HFF-Myc (cell line): Measurements from ENCODE around the gene DZIP3.

Experiments
- DNase-seq: peaks from one replicate; pipeline ENCODE4 v3.0.0-alpha.2; 2011; ENCODE audit warnings: low read depth; ENCODE audit errors: extremely low read depth
- H3K4me3 ChIP-seq: replicated peaks from 2 replicates; pipeline ENCODE4 v1.5.1; 2011; ENCODE audit warnings: low read depth, mild to moderate bottlenecking, control low read depth, low read length
- TF ChIP-seq, protein P1 (sequence below): IDR thresholded peaks from 2 replicates; pipeline ENCODE4 v1.5.1; 2012; ENCODE audit warnings: mild to moderate bottlenecking, low read depth, low read length, control low read depth; ENCODE audit errors: missing control alignments

DZIP3 gene

GRCh38 chr3:108595321-108595720 is 5.8 kb downstream of the DZIP3 start:
- TF ChIP-seq, protein P1, sequence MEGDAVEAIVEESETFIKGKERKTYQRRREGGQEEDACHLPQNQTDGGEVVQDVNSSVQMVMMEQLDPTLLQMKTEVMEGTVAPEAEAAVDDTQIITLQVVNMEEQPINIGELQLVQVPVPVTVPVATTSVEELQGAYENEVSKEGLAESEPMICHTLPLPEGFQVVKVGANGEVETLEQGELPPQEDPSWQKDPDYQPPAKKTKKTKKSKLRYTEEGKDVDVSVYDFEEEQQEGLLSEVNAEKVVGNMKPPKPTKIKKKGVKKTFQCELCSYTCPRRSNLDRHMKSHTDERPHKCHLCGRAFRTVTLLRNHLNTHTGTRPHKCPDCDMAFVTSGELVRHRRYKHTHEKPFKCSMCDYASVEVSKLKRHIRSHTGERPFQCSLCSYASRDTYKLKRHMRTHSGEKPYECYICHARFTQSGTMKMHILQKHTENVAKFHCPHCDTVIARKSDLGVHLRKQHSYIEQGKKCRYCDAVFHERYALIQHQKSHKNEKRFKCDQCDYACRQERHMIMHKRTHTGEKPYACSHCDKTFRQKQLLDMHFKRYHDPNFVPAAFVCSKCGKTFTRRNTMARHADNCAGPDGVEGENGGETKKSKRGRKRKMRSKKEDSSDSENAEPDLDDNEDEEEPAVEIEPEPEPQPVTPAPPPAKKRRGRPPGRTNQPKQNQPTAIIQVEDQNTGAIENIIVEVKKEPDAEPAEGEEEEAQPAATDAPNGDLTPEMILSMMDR, result no peak

GRCh38 chr3:108598375-108598774 is 8.9 kb downstream of the DZIP3 start:
- H3K4me3 ChIP-seq, result no peak overlapping the region
- no peak for DNase-seq
- TF ChIP-seq, protein P1, result no peak

More at GRCh38 chr3:108595321-108595720, 5.8 kb downstream of the DZIP3 start:
- no peak overlapping the region for H3K4me3 ChIP-seq
- DNase-seq, result no peak

DNA sequence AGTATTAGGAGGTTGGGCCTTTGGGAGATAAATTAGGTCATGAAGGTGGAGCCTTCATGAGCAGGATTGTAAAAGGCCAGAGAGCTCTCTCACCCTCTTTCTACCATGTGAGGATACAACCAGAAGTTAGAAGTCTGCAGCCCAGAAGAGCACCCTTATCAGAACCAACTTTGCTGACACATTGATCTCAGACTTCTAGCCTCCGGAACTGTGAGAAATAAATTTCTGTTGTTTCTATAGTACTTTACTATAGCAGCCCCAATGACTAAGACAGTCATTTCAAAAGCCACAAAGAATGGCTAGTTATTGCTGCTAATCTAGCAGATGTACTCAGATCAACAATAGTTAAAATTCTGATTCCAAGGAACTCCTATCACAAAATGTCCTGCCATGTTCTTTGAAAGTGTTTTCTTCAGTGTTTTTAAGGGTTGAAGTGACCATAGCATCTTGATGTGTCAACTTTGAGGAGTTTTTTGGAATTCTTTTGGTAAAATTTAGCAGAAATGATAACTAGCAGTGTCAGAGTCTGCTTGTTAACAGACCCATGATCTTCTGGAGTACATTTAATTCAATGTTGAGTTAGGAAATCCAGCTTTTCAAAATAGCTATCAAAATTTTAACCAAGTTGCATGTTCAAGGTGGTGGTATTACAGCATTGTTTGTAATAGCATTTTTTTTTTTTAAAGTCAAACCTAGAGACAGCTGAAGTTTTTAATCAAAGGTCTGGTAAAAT is 10.3 kb downstream of the DZIP3 start:
- no peak overlapping the region for H3K4me3 ChIP-seq
- no peak for DNase-seq
- TF ChIP-seq, protein P1, result no peak

GRCh38 chr3:108602249-108602934 is 12.9 kb downstream of the DZIP3 start:
- H3K4me3 ChIP-seq, result no peak overlapping the region
- TF ChIP-seq, protein P1, result no peak
- no peak for DNase-seq

- DNase-seq, result no peak
- TF ChIP-seq, protein P1, result no peak
- H3K4me3 ChIP-seq, result no peak overlapping the region
These were observed 13.4 kb downstream of the DZIP3 start for GRCh38 chr3:108602935-108603294.

DNA sequence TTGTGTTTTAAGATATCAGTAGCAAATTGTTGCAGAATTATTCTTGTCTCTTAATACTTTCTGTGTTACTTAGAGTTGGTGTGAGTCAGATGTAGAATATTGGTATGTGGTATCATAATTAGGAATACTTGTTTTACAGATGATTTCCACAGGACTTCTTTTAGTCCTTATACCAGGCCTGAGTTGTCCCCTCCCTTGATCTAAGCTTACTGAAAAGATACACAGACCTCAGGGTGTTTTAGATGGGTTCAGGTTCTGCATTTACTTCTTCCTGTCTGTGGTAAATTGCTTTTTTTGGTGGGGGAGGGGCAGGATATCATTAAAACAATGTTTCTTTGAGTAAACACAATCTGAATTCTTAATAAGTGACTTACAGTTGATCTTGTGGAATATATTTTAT is 14.2 kb downstream of the DZIP3 start:
- no peak overlapping the region for H3K4me3 ChIP-seq
- TF ChIP-seq, protein P1, result no peak
- DNase-seq, result no peak
